Measurements from ENCODE around the gene ADAMTSL1.

The ADAMTSL1 gene

DNA sequence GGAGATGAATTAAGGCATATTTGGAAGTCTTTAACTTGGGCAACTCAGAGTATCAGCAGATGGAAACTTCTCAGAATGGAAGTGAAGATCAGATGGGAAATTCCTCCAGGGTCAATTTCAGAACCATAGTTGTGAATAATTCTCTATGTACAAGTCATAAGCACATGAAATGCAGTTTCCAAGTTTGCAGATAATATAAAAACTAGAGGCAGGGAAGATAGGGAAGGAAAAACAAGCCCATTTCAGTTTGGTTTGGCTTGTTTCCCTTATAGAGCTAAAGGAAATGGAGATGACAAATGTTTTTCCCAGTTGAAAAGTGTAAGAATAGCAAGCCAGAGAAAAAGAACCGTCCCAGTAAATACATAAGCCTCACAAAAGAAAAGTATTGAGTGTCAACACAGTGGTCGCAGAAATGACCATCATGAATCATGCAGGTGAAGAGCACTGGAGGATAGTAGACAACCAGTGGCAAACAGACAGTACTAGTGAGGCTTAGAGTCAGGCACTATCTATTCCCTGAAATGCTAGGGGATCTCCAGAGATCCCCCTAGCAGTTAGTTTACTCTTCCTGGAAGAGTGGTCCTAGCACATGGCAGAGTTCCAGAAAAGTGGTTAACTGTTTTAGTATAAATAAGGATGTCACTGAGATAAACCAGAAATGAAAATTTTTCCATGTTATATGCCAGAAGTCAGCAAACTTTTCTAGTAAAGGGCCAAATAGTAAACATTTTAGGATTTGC is 313.1 kb downstream of the ADAMTSL1 start:
- no peak for DNase-seq

DNA sequence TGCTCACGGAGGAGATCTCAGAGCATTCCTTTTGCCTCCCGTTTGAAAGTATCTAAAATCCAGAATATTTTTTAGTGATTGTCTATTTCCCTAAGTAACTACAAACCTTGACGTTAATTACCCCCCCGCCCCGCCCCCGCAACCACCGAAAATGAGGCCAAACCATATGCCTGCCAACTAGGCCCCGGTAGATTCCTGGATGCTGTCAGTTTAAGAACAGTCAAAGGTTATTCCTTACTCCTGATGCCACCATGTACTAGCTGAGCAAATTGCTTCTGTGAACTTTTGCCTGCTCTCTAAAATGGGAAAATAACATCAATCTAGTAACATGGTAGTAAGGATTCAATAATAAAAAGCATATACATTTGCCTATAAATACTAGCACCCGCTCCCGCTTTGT is 314.3 kb downstream of the ADAMTSL1 start:
- DNase-seq: no peak

DNA sequence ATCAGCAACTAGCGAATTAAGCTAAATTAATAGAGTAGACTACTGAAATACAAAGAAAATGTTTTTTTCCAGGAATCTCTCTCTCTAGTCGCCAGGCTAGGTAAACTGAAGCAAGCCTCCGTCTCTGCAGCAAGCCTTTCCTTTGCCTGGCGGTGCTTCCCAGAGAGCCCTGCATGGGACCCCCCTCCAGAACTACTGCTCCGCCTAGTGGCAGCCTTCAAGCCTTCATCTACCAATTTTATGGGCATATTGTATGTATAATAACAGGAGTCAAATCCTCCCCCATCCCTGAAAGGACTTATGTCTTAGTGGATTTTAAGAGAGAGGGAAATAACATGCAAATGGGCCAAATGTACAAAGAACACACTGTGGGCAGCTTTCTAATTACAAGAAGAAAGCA is 317.1 kb downstream of the ADAMTSL1 start:
- no peak for DNase-seq

DNA sequence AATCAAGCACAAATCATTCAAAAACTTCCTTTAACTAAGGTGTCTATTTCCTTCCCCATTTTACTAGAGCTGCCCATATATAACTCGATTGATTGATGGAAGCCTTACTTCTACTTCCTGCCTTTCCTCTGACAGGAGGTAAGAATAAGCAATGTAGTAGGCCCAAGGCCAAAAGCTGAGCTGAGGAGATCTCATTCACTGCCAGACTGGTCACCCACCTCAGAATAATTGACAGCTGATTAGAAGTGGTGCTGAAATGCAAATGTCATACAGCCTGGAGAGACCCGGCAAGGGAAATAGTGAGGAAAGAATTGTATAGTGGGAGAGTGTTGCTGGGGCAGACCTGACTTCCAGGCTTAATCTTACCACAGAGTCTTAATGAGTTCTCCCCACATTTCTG is 319.2 kb downstream of the ADAMTSL1 start:
- no peak for DNase-seq

DNA sequence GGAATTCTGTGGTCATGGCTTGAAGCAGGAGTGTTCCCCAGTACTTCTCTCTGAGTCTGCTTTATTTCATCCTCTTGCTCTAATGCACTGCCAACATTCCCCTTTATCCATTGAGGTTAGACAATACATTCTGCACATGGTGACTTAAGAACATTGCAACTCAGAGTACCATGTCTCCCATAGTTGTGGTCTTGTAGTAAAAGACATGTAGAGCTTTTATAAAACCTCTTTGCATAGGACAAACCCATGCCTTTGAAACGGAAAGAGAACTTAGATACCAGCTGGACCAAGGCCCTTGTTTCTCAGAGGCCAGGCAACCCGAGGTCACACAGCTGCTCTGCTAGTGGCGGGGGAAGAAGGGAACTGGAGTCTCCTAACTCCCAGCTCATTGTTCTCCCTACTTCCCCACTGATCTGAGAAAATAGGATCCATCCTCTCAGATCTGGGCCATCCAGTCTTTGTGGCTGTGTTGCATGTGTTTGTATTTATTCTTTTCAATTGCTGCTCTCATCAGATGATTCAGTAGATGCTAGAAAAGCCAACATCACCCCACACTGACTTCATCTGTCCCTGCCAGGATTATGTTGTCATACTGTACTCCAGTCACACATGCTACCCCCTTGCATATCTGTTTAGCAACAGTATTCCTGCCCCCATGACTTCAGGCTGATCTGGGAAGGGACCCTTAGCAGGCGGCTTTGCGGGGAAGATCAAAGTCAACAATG is 322.2 kb downstream of the ADAMTSL1 start:
- no peak for DNase-seq

DNA sequence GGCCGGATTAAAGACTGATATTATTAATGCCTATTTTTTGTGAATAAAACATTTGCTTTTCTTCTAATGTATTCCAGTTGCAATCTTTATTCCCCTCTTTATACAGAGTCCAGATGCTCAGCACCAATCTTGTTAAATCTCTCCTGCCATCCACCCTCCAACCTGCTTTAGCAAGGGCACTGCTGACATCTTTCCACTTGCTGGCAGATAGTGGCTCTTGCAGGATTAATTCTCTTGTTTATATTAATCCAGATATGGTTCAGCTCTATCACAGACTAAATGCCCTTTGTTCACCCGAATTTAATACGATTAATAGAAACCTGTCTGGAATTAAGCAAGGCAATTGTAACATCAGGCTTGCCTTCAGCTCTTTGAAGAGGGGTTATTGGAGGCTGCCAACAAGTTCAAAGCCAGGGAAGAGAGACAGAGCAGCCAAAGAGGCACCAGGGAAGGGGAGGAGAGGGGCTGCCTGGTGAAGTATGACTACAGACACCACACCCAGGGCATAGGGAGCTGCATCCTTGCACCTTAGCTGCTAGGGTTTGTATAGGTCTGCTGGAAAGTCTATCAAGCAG is 322.8 kb downstream of the ADAMTSL1 start:
- DNase-seq: no peak

DNA sequence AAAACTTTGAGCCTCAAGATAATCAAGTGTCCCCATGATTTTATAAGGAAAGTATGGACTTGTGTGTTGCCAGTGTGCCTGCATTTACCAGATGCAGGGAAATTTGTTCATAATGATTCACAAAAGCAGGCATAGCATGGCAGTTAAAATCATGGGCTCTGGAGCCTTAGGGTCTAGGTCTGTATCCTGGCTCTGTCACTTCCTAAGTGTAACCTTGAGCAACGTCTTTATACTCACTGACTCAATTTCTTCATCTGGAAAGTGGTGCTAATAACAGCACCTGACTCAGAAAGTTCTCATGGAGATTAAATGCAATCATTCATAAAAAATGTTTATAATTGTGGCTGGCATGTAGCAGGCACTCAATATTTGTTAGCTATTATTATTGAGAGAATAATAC is 324.2 kb downstream of the ADAMTSL1 start:
- no peak for DNase-seq

DNA sequence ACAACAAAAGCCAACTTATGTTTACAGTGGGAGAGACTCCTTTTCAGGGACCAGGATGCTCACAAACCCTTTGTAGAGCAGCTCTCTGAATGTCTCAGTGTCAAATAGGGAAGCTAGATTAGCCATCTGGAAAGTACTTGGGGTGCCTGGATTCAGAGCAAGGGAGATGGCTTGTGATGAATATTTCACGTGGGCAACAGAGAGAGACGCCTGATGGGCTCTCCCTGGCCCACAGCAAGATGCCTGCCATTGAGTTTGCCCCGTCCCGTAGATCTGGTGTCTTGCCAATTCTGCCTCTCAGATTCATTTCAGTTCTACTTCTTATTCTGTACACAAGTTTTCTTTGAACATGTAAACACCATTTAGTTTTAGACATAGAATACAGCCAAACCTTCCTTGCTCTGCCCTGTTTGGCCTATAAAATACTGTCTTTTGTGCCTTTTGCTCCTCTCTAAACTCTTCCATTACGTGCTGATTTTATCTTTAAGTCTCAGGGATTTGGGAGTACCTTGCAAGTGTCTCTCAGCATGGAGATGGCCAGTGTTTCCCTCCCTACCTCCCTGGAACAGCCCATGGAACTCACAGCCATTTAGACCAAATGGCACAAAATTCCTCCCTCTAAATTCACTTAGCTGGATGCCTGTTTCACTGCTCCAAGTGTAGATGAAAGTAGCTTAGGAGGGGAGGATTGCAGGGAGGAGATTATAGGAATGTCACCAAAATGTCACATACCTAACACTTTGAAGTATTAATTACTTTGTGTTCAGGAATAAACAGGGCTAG is 324.7 kb downstream of the ADAMTSL1 start:
- no peak for DNase-seq

DNA sequence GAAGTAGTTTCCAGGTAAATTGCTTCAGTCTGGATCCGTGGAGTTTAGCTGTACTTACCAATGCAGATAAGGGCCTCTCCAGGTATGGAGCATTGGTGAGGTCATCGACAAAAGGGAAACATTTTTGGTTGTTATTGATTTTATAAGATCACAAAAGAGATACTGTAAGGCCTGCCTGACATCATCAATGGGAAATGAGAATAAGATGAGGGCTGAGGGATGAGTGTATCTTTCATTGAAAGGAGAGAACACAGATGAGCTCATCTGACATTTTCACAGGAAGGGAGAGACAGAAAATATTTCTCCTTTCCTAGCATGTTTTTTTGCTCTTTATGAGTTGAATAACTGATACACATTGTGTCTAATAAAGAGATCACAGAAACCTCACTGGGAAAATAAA is 325.5 kb downstream of the ADAMTSL1 start:
- no peak for DNase-seq

DNA sequence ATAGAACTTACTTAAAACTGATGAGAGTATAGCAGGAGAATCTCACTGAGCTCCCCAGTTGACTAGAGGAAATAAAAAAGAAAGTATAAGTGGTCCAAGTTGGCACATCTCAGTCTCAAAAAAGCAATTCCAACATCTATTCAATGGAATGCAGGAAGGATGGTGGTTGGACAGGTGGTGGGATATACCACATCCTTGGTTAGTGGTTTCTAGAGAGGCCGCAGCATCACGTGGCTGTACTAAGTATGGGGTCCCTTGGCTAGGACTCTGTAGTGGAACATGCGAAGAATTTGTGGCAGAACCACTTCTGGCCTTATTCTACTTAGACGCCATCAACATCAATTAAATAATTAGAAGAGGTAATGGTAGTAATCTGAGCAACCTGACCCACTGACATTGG is 326.6 kb downstream of the ADAMTSL1 start:
- DNase-seq: no peak

DNA sequence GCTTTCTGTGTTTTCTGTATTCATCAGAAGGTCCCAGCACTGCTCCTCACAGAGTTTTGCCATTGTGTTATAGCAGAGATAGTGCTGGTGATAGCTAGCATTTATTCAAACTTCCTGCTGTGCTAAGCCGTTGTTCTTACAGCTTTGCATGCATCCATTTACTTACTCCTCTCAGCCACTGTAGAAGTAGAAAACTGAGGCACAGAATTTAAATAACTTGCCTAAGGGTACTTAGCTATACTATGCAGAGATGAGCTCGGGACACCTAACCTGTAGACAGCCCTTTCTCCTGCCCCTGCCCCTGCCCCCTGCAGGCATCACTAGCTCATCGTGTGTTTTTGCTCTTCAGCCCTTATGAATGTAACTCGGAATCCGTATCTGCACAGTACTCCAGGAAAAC is 331.4 kb downstream of the ADAMTSL1 start:
- DNase-seq: no peak

DNA sequence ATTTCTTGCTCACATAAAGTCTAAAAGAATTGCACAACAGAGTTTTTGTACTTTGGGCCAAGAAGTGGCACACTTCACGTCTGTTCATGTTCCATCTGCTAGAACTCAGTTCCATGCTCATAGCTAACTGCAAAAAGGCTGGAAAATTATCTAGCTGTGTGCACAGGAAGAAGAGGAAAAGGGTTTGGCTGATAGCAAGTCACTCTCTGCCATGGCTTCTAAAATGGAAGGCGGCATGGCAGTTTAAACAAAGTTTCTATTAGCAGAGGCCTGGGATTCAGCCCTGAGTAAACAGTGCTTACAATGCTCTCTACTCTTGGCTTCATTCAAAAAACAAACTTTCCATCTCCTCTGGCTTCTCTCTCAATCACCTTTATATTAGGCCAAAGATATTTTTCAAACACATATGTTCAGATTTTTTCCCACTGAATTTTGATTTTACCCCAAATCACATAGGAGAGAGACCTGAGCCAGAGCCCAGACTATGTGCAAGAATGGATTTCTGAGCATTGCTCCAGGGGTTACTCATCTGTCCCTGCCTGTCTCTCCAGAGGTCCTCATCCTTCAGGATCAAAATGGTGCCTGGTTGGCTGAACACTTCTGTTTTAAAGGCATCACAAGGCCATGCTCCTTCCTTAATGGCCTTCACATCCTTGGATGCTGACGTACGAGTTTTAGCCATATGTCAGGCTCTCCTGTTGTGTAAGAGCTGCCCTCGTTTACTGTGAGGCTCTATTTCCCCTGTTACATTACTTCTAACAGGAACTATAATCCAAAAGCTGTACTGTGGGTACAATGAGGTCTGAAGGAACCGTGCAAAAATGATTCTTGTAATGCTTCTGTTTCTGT is 332.5 kb downstream of the ADAMTSL1 start:
- DNase-seq: no peak

DNA sequence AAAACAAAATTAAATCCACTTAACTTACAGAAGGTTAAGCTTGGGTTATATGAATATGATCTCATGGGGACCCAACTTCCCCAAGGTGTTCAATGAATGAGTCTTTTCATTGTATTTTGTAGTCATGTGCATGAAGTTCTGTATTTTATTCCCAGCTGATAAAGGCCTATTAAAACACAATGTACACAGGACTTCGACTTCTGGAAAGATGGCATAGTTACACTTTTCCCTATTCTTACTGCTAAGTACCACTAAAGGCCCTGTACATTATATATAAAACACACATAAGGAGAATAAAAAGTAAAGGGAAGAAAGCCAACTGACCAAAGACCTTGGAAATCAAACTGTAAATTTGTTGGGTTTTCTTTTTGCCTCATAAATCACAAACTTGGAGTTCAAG is 336.6 kb downstream of the ADAMTSL1 start:
- DNase-seq: no peak

DNA sequence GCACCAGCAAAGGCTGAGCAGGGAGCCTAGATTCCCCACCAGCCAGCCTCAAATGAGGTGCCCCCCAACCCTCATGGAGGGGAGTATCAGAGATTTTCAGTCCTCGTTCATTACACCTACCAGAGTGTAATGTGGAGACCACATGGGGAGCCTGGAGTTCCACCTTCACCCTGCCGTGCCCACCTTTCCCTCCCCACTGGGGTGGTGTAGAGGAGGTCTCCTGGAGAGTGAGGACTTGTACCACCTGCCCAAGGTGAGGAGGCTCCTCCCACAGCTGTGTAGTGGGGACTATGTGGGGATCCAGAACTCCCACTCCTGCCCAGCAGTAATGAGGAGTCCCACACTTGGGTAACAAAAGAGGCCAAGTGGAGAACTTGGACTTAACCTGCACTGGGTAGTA is 337.2 kb downstream of the ADAMTSL1 start:
- DNase-seq: no peak

DNA sequence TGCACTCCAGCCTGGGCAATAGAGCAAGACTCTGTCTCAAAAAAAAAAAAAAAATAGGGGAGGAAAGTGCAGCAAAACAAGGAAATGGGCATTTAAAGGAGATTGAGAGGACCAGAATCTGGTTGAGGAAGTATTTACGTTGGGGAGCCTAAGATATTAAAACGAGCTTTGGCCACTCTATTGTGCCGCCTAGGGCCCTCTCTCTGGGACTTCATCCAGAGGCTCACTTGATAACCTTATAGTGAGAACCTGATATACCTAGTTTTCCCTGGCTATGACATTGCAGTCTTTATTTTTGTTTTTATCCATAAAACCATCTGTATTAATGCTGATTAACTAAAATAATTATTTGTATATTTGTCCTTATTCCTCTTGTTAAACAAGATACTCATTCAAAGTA is 345.5 kb downstream of the ADAMTSL1 start:
- no peak for DNase-seq

DNA sequence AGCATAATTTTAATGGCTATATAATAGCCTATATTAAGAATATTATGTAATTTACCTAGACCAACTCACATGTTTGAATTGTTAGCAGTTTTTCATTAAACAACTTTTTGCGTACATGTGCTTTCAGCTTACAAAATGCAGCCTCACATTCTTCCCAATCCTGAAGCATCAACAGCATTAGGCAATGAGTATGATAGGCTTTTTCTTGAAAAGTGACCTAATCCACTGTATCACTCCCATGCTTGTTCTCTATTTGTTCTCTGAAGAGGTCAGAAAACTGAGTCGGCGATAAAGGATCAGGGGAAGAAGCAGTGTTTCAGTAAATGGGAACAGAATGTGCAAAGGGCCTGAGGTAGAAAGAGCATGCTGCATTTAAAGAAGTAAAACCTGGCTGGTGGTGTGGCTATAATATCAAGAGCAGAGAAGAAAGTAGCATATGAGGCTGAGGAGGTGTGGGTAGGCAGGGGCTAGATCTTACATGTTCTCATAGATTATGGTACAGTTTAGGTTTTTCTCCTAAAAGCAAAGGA is 346.7 kb downstream of the ADAMTSL1 start:
- DNase-seq: no peak

DNA sequence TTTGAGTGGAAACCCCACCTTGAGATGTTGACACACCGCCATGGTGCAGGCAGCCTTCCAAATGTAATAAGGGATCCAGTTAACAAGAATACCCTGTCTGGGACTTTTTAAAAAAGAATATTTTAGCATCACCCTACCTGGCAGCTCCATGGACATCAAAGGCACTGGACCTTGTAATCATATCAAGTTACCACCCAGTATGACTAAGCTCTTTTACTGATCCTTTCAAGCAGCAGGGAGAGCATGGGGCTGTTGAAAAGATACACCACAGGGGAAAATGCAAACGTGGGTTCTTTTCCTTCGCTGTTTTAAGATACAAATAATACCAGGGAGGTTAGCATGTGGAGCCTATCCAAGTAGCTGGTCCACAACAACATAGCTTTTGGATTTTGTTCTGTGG is 347.8 kb downstream of the ADAMTSL1 start:
- DNase-seq: no peak

DNA sequence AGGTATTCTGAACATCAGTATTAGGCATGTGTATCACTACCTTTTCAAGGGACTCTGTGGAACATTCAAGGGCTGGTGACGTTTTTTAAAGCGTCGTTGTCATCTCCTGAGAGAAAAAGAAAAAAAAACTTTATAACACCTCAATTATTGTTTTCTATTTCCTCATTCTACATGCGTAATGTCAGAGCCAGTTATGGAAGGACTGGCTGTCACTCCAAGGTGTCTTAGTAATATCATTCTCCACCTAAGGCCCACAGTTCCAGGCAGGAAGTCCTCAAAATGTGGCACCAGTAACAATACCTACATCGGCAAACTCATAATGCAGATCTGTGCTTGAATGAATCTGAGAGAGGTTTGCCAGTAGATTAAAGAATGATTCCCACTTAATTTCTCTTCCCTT is 348.9 kb downstream of the ADAMTSL1 start:
- DNase-seq: no peak

DNA sequence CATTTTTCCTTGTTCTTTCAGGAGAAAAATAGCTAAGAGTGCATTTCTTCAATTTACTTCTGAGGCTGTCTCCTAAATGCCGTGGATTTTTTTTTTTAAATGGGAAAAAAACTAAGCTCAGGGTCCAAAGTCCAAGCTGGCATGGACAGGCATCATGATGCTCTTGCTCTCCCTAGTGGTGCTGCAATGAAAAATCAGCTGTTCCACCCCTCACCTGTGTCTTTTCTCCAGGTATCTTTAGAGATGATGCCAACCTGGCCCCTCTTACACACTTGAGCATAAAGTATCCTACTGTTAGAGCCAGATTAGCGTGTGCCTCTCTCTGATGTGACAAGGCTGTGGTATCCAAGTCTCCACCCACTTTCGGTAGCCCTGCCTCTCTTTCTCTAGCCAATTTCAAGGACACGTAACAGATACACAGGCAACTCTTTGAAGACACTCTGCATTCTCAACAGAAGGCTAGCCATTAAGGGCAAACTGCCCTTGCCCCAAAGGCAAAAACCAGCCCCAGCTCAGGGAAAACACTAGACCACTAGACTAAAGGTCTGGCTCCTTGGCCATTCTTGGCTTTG is 350.2 kb downstream of the ADAMTSL1 start:
- DNase-seq: no peak

DNA sequence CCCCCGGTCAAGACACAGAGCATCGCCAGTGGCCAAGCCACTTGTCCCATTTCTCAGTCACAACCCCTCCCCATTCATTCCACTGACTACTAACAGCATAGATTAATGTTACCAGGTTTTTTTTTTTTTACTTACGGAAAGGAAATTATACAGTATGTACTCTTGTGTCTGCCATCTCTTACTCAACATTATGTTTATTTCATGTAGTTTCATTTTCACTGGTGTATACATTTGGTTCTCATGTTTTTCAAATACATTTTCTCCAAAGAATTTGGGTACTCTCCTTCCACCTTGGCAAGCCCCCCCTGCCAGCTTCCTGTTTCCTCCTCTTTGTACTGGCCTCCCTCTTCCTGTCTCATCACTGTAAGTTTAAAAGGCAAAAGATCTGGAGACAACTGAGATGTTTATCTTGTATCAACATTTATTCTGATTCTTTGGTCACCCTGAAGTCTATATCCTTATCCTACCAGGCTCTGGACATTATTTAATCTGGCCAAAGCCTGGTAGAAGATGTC is 351.8 kb downstream of the ADAMTSL1 start:
- DNase-seq: no peak

DNA sequence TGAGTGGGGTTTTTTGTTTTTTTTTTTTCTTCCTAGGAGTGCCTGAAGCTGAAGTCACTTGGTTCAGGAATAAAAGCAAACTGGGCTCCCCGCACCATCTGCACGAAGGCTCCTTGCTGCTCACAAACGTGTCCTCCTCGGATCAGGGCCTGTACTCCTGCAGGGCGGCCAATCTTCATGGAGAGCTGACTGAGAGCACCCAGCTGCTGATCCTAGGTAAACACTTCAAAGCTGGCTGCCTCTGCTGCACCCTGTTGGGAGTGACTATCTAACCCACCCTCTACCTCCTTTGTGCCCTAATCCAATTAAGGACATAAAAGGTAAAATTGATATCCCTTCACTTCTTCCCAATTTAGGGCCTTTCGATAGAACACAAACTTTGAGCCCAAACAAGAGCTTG is 352.3 kb downstream of the ADAMTSL1 start:
- DNase-seq: no peak

DNA sequence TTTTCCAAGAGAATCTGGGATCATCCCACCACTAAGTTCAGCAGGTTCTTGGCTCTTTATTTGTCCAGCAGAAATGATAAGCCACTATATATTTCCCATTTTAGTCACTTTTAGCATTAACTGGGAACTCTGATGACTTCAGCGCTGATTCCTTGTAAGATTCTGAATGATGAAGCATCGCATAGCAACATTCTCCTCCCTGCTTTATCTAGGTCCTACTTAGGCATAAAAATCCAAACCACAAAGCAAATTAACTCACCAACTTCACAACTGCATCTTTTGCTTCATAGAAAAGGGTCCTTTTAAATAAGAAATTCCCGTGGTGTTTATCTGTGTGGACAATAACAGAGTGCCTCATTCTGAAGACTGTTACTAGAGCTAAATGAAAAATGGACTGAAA is 355.1 kb downstream of the ADAMTSL1 start:
- DNase-seq: no peak
